ENCODE data around the gene TEX35.

- no peak for TF ChIP-seq CTCF (IDR thresholded peaks at IDR 0.05)
- no peak for TF ChIP-seq POLR2A (IDR thresholded peaks at IDR 0.05)
Observed at GRCh38 chr1:178486100-178487069, 26.5 kb upstream of the TEX35 start.

Measured in uterus (tissue), 2 donors.